ENCODE data around the gene PROM1. TPM values are rescaled to one million over a fixed set of nuclear protein-coding genes. Genes with fewer than 3 reads are reported as not detected.

Gene PROM1
- total RNA-seq, 1 donor from 2014 or later, result 65.3 TPM

DNA sequence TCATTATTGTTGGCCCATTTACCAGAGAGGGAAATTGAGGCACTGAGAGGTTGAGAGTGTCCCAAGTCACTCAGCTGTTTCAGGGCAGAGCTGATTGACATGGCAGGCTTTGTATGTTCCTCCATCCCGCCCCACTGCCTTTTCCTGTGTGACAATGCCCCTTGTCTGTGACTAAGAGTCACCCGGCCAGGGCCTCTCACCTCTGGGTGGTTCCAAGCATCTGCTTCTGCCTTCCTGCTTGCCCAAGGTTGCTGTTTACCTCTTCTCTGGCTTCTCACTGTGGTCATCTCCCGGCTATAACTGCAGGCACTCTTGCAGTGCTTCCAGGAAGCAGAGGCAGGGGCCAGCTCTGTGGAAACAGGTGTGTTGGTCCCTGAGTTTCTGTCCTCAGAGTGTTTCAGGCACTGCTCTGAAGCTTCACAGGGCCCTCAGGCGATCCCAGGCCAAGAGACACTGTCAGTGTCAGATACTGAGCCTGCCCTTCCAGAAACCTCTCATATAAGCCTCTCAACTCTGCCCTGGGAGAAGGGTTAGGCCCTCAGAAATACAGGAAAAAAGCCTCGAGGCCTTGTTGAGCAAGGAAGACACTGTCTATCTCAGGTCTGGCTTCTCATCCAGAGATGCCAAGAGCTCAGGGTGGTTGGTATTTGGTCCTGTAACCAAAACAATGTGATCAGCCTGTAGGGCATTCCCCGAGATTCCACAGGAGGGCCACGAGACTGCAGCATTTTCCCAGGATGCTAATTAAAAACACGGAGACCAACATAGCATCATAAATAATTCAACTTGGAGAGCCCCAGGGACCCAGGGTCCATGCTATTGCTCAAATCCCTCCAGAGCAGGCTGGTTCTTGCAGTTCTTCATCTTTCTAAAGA lies 42.0 kb upstream of the PROM1 start:
- Mint-ChIP-seq H3K9me3 (no peaks in the 10 kb centered on the region), H3K27ac (ENCODE audit: unreplicated experiment) (no peak overlapping the region), H3K36me3 (ENCODE audit: low read depth) (no peaks in the 10 kb centered on the region), H3K27me3 (ENCODE audit: low read depth) (no peaks in the 10 kb centered on the region), H3K4me3 (no peak overlapping the region), H3K4me1 (no peaks in the 10 kb centered on the region)
- no peak for DNase-seq (ENCODE audit: low read depth, low spot score)
- TF ChIP-seq, protein P1, sequence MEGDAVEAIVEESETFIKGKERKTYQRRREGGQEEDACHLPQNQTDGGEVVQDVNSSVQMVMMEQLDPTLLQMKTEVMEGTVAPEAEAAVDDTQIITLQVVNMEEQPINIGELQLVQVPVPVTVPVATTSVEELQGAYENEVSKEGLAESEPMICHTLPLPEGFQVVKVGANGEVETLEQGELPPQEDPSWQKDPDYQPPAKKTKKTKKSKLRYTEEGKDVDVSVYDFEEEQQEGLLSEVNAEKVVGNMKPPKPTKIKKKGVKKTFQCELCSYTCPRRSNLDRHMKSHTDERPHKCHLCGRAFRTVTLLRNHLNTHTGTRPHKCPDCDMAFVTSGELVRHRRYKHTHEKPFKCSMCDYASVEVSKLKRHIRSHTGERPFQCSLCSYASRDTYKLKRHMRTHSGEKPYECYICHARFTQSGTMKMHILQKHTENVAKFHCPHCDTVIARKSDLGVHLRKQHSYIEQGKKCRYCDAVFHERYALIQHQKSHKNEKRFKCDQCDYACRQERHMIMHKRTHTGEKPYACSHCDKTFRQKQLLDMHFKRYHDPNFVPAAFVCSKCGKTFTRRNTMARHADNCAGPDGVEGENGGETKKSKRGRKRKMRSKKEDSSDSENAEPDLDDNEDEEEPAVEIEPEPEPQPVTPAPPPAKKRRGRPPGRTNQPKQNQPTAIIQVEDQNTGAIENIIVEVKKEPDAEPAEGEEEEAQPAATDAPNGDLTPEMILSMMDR (conservative IDR thresholded peaks at IDR 0.05), result no peak

DNA sequence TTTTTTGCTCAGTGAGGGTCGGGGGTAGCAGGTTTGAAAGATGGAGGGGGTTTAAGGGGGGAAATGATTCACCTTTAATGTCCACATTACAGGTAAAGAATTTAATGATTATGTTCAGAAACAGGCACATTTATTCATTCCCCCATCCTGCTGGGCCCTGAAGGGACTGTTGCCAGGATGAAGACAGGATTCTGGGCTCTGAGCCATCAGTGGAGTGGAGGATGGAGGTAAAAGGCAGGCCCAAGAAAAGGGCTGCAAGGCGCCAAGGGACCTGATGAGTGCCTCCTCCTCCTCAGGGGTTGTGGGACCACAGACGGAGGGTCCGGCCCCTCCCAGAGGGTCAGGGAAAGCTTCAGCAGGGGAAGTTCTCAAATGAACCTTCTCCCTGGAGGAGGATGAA lies 40.4 kb upstream of the PROM1 start:
- H3K4me3 Mint-ChIP-seq, result no peak overlapping the region
- no peaks in the 10 kb centered on the region for H3K9me3 Mint-ChIP-seq
- TF ChIP-seq, protein P1 (conservative IDR thresholded peaks at IDR 0.05), result no peak
- H3K4me1 Mint-ChIP-seq, result no peaks in the 10 kb centered on the region
- H3K27me3 Mint-ChIP-seq (ENCODE audit: low read depth), result no peaks in the 10 kb centered on the region
- H3K36me3 Mint-ChIP-seq (ENCODE audit: low read depth), result no peaks in the 10 kb centered on the region
- no peak for DNase-seq (ENCODE audit: low read depth, low spot score)
- H3K27ac Mint-ChIP-seq (ENCODE audit: unreplicated experiment), result no peak overlapping the region

- H3K9me3 Mint-ChIP-seq, result no peaks in the 10 kb centered on the region
- TF ChIP-seq, protein P1 (conservative IDR thresholded peaks at IDR 0.05), result no peak
- no peaks in the 10 kb centered on the region for H3K4me1 Mint-ChIP-seq
- no peaks in the 10 kb centered on the region for H3K36me3 Mint-ChIP-seq (ENCODE audit: low read depth)
- H3K27ac Mint-ChIP-seq (ENCODE audit: unreplicated experiment), result no peak overlapping the region
- no peak for DNase-seq (ENCODE audit: low read depth, low spot score)
- no peaks in the 10 kb centered on the region for H3K27me3 Mint-ChIP-seq (ENCODE audit: low read depth)
- H3K4me3 Mint-ChIP-seq, result no peak overlapping the region
These were observed 39.7 kb upstream of the PROM1 start for GRCh38 chr4:16123356-16124084.

GRCh38 chr4:16122784-16123183 lies 39.0 kb upstream of the PROM1 start:
- no peak overlapping the region for H3K27ac Mint-ChIP-seq (ENCODE audit: unreplicated experiment)
- no peaks in the 10 kb centered on the region for H3K9me3 Mint-ChIP-seq
- no peak overlapping the region for H3K4me3 Mint-ChIP-seq
- TF ChIP-seq, protein P1 (conservative IDR thresholded peaks at IDR 0.05), result no peak
- no peak for DNase-seq (ENCODE audit: low read depth, low spot score)
- H3K27me3 Mint-ChIP-seq (ENCODE audit: low read depth), result no peaks in the 10 kb centered on the region
- H3K36me3 Mint-ChIP-seq (ENCODE audit: low read depth), result no peaks in the 10 kb centered on the region
- H3K4me1 Mint-ChIP-seq, result no peaks in the 10 kb centered on the region

DNA sequence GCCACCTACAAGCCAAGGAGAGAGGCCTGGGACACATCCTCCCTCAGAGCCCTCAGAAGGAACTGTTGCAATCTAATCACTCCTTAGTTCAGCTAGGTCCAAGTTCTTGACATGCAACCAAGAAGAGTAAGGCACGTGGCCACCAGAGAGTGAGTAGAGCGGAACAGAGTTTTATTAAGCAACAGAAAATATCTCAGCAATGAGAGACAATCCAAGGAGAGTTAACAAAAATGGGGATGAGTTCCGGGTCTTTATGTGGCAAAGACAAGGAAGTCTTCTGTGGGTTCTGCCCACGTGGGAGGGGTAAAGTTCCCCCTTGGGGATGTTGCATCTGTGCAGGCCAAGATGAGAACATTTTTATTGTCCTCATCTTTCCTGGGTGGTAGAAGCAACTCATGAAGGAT lies 38.5 kb upstream of the PROM1 start:
- H3K4me1 Mint-ChIP-seq, result no peaks in the 10 kb centered on the region
- TF ChIP-seq, protein P1 (conservative IDR thresholded peaks at IDR 0.05), result no peak
- no peak overlapping the region for H3K27ac Mint-ChIP-seq (ENCODE audit: unreplicated experiment)
- H3K27me3 Mint-ChIP-seq (ENCODE audit: low read depth), result no peaks in the 10 kb centered on the region
- no peak for DNase-seq (ENCODE audit: low read depth, low spot score)
- no peaks in the 10 kb centered on the region for H3K36me3 Mint-ChIP-seq (ENCODE audit: low read depth)
- H3K4me3 Mint-ChIP-seq, result no peak overlapping the region
- no peaks in the 10 kb centered on the region for H3K9me3 Mint-ChIP-seq

All from neural crest cell (in vitro differentiated cells).